ENCODE results near the gene ANKRD13D. TPM values are rescaled to one million over a fixed set of nuclear protein-coding genes. Genes with fewer than 3 reads are reported as not detected.

Gene ANKRD13D
- polyA plus RNA-seq, 1 experiment = 14.4 TPM

- Histone ChIP-seq H3K9me3 (ENCODE audit: control insufficient read depth, insufficient read depth, low read length) (no peaks in the 10 kb centered on the region; the same call in 1 of the 2 replicates), H3K27me3 (ENCODE audit: control insufficient read depth, insufficient read depth, low read length) (no peaks in the 10 kb centered on the region), H3K27ac (ENCODE audit: low read depth, low read length) (no peak overlapping the region), H3K4me3 (ENCODE audit: low read depth, low read length) (no peak overlapping the region)
- CTCF ChIA-PET = interaction anchor here (1.7 to 4.3 kb wide), 3 partner anchors 9 to 79 kb away, joined by 6 to 12 read pairs (median 10); no protein-coding TSS in a partner anchor
- POLR2A ChIA-PET = interaction anchor here (0.5 kb wide), 1 partner anchor 102 kb away, joined by 4 read pairs; the partner anchor contains the start of gene CLCF1
- no peak for TF ChIP-seq CTCF (IDR thresholded peaks at IDR 0.05; ENCODE audit: low read depth, low read length)
- DNase-seq (ENCODE audit: low read depth, low spot score) = no peak
These were observed 17.4 kb upstream of the ANKRD13D start for GRCh38 chr11:67271541-67272284.

GRCh38 chr11:67272327-67273259, 16.5 kb upstream of the ANKRD13D start:
- H3K9me3 ChIP-seq (ENCODE audit: control insufficient read depth, insufficient read depth, low read length) = no peaks in the 10 kb centered on the region
- CTCF ChIA-PET = interaction anchor here (1.7 to 4.3 kb wide), 3 partner anchors 10 to 78 kb away, joined by 6 to 12 read pairs (median 10); no protein-coding TSS in a partner anchor
- no peak for TF ChIP-seq CTCF (IDR thresholded peaks at IDR 0.05; ENCODE audit: low read depth, low read length)
- no peak overlapping the region for H3K27ac ChIP-seq (ENCODE audit: low read depth, low read length)
- no peak for DNase-seq (ENCODE audit: low read depth, low spot score)
- H3K4me3 ChIP-seq (ENCODE audit: low read depth, low read length) = no peak overlapping the region
- H3K27me3 ChIP-seq (ENCODE audit: control insufficient read depth, insufficient read depth, low read length) = no peaks in the 10 kb centered on the region
- POLR2A ChIA-PET = interaction anchor here (0.5 kb wide), 1 partner anchor 101 kb away, joined by 4 read pairs; the partner anchor contains the start of gene CLCF1

- no peaks in the 10 kb centered on the region for H3K27me3 ChIP-seq (ENCODE audit: control insufficient read depth, insufficient read depth, low read length)
- TF ChIP-seq CTCF (IDR thresholded peaks at IDR 0.05; ENCODE audit: low read depth, low read length) = no peak
- CTCF ChIA-PET = interaction anchor here (1.9 kb wide), 1 partner anchor 77 kb away, joined by 6 read pairs; no protein-coding TSS in a partner anchor
- POLR2A ChIA-PET = no interaction called here
- no peak overlapping the region for H3K4me3 ChIP-seq (ENCODE audit: low read depth, low read length)
- H3K9me3 ChIP-seq (ENCODE audit: control insufficient read depth, insufficient read depth, low read length) = no peaks in the 10 kb centered on the region
- DNase-seq (ENCODE audit: low read depth, low spot score) = no peak
- H3K27ac ChIP-seq (ENCODE audit: low read depth, low read length) = no peak overlapping the region
These were observed 15.7 kb upstream of the ANKRD13D start for GRCh38 chr11:67273260-67273990.

GRCh38 chr11:67274768-67275605, 14.1 kb upstream of the ANKRD13D start:
- no peak for TF ChIP-seq CTCF (IDR thresholded peaks at IDR 0.05; ENCODE audit: low read depth, low read length)
- no peaks in the 10 kb centered on the region for H3K27me3 ChIP-seq (ENCODE audit: control insufficient read depth, insufficient read depth, low read length)
- DNase-seq (ENCODE audit: low read depth, low spot score) = no peak
- no peaks in the 10 kb centered on the region for H3K9me3 ChIP-seq (ENCODE audit: control insufficient read depth, insufficient read depth, low read length)
- no peak overlapping the region for H3K27ac ChIP-seq (ENCODE audit: low read depth, low read length)
- no peak overlapping the region for H3K4me3 ChIP-seq (ENCODE audit: low read depth, low read length)
- ChIA-PET POLR2A (no interaction called here), CTCF (no interaction called here)

Data from AG04450 (cell line).